ENCODE results near the gene TEN1.

Gene TEN1

GRCh38 chr17:75978938-75979704, at the start of gene TEN1, which contains the start of gene ACOX1:
TEN1 (plus strand) TSS chr17:75979240; CDS start chr17:75986193, 6,953 bp downstream.
ACOX1 (minus strand) TSS chr17:75979166; CDS start chr17:75979073, 93 bp downstream.
- DNase-seq = peak; percentile 93 to 94
- TF ChIP-seq POLR2A (IDR thresholded peaks at IDR 0.05; ENCODE audit: low read length) (peak; percentile 88), GATA1 (IDR thresholded peaks at IDR 0.05; ENCODE audit: low read depth, low read length) (no peak)

DNA sequence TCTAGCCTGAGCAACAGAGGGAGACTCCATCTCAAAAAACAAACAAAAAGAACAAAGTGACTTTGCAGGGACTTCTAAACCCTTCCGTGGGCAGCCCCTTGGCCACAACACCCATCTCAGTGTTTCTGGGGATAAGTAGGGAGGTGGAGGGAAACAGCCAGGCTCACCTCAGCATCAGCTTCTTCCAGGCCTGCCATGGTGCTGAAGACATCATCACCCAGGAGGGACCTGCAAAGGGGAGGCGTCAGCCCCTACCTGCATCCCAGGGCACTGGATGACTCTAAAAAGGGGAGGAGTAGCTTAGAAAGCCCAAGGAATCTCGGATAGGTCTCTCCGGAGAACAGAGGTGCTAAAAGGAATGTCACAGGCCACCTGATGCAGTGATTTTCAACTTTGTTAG, 48.0 kb upstream of the TEN1 start:
- TF ChIP-seq POLR2A (IDR thresholded peaks at IDR 0.05; ENCODE audit: low read length) = no peak
- TF ChIP-seq GATA1 (IDR thresholded peaks at IDR 0.05; ENCODE audit: low read depth, low read length) = no peak
- no peak for DNase-seq

DNA sequence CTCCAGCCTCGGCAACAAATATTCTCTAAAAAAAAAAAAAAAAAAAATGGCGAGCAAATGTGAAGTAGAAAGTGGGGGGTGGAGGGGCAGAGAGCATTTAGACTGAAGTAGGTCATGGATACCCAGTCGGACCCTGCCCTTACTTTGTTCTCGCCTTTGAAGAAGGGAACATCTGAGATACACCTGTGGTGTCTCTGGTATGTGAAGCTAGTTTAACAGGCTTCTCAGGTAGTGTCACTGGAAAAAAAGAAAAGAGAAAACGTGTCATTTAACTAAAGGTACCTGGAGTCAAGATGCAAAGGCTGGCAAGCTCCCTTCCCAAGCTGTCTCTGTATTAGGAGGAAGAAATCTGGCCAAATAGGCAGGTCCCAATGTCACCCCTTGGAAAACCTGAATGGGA, 46.2 kb upstream of the TEN1 start:
- DNase-seq = no peak
- TF ChIP-seq POLR2A (IDR thresholded peaks at IDR 0.05; ENCODE audit: low read length) = no peak
- TF ChIP-seq GATA1 (IDR thresholded peaks at IDR 0.05; ENCODE audit: low read depth, low read length) = no peak

DNA sequence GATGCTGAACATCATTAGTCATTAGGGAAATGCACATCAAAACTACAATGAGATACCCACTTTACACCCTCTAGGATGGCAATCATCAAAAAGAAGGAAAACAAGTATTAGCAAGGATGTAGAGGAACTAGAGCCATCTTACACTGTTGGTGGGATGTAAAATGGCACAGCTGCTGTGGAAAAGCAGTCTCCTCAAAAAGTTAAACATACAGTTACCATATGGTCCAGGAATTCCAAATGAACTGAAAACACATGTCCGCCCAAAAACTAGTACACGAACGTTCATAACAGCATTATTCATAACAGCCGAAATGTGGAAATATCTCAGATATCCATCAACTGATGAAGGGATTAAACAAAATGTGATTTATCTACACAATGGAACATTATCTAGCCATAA, 45.2 kb upstream of the TEN1 start:
- no peak for TF ChIP-seq POLR2A (IDR thresholded peaks at IDR 0.05; ENCODE audit: low read length)
- TF ChIP-seq GATA1 (IDR thresholded peaks at IDR 0.05; ENCODE audit: low read depth, low read length) = no peak

DNA sequence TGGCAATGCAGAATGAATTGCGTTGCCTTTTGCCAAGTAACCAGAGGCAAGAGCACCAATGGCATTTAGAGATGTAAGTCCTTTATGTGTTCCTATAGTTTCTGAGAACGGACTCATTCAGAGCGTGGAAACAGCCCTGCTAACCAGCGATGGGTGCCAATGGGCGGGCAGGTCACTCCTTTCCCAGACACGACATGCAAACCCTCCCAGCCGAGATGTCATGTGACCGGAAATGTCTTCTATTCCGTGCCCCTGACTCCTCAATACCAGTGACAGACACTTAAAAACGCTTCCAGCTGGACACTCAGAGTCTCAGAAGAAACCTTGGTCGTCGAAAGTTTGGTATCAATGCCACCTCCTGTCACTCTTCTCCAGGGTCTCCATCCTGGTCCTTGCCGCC, 41.4 kb upstream of the TEN1 start:
- TF ChIP-seq POLR2A (IDR thresholded peaks at IDR 0.05; ENCODE audit: low read length) = no peak
- TF ChIP-seq GATA1 (IDR thresholded peaks at IDR 0.05; ENCODE audit: low read depth, low read length) = no peak
- no peak for DNase-seq

More for the DNA sequence above, 45.2 kb upstream of the TEN1 start:
- no peak for DNase-seq

GRCh38 chr17:75940727-75941441, 38.2 kb upstream of the TEN1 start, which contains the start of gene FBF1:
FBF1 (minus strand) TSS chr17:75941042; CDS start chr17:75938149, 2,893 bp downstream.
- DNase-seq = peak; percentile 91 to 93

DNA sequence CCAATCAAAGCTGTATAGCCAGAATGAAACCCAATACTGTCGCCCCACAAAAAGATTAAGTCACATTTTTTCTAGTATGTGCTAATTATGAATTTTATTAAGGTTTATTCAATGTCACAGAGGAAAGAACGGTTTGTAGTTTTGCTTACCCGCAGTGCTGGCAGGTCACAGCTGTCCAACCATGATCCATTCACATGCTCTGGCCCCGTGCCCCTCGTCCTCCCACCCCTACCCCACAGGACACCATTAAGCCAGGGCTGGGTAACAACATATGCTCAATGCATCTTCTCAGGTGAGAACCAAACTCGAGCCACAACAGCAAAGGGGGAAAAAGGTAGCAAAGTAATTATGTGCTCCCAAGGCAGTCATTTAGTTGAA, 37.6 kb upstream of the TEN1 start:
- TF ChIP-seq POLR2A (IDR thresholded peaks at IDR 0.05; ENCODE audit: low read length) (no peak), GATA1 (IDR thresholded peaks at IDR 0.05; ENCODE audit: low read depth, low read length) (no peak)

More at GRCh38 chr17:75940727-75941441, 38.2 kb upstream of the TEN1 start, which contains the start of gene FBF1:
- no peak for TF ChIP-seq GATA1 (IDR thresholded peaks at IDR 0.05; ENCODE audit: low read depth, low read length)
- TF ChIP-seq POLR2A (IDR thresholded peaks at IDR 0.05; ENCODE audit: low read length) = peak; percentile 94

GRCh38 chr17:75942473-75942872, 36.6 kb upstream of the TEN1 start:
- no peak for DNase-seq
- TF ChIP-seq GATA1 (IDR thresholded peaks at IDR 0.05; ENCODE audit: low read depth, low read length) (no peak), POLR2A (IDR thresholded peaks at IDR 0.05; ENCODE audit: low read length) (no peak)

More for the DNA sequence above, 37.6 kb upstream of the TEN1 start:
- no peak for DNase-seq

- TF ChIP-seq POLR2A (IDR thresholded peaks at IDR 0.05; ENCODE audit: low read length) (no peak), GATA1 (IDR thresholded peaks at IDR 0.05; ENCODE audit: low read depth, low read length) (no peak)
- DNase-seq = no peak
These were observed 35.5 kb upstream of the TEN1 start for GRCh38 chr17:75943491-75943890.

- no peak for DNase-seq
- no peak for TF ChIP-seq POLR2A (IDR thresholded peaks at IDR 0.05; ENCODE audit: low read length)
- no peak for TF ChIP-seq GATA1 (IDR thresholded peaks at IDR 0.05; ENCODE audit: low read depth, low read length)
These were observed 33.8 kb upstream of the TEN1 start for GRCh38 chr17:75945211-75945610.

DNA sequence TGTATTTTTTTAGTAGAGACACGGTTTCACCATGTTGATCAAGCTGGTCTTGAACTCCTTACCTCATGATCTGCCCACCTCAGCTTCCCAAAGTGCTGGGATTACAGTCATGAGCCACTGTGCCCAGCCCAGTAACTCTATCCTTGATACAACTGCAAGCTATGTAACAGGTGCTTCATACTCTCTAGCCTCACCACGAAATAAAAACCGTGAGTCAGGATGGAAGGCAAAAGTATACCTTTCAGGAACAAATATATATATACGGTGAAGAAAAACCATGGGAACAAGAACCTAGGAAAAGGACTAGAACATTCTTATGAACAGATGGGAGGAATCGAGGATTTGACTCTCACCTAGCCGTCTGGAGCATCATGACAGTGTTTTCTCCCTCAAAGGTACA, 28.6 kb upstream of the TEN1 start:
- TF ChIP-seq POLR2A (IDR thresholded peaks at IDR 0.05; ENCODE audit: low read length) (no peak), GATA1 (IDR thresholded peaks at IDR 0.05; ENCODE audit: low read depth, low read length) (no peak)
- DNase-seq = no peak

- TF ChIP-seq POLR2A (IDR thresholded peaks at IDR 0.05; ENCODE audit: low read length) (no peak), GATA1 (IDR thresholded peaks at IDR 0.05; ENCODE audit: low read depth, low read length) (peak; percentile 13)
- peak; percentile 52 to 75 for DNase-seq
These were observed 28.0 kb upstream of the TEN1 start for GRCh38 chr17:75950855-75951554.

DNA sequence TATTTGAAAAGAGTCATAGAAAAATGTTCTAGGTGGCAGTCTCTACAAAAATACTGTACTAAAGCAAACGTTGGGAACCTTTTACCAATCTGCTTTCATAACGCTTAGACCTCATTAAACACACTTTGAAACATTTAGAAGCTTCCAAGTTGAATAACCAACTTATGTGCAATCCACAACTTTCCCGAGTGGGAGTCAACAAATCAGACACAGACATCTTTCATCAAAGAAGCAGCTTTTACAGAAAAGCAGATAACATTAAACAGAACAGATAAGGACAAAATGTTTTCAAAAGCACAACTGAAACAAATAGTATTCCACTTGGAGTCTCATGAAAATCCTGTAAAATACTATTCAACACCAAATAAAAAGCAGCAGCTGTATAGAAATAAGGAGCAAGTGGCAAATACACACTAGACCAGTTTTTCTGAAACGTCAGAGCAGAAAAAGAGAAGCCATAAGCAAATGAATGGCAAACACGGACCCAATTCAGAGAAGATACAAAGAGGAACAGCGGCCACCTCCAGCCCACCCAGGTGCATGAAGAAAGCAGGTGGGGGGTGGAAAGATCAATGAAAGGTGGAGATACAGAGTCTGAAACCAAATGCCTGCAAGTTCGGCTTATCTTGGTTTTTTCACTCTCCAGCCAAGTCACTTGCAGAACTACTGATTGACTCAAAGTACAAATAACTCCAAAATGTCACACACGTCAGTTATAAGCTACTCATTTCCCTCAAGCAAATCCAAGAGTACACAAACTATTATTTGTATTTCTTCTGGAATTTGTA, 19.8 kb upstream of the TEN1 start:
- no peak for DNase-seq

More for the DNA sequence above, 19.8 kb upstream of the TEN1 start:
- TF ChIP-seq GATA1 (IDR thresholded peaks at IDR 0.05; ENCODE audit: low read depth, low read length) = no peak
- TF ChIP-seq POLR2A (IDR thresholded peaks at IDR 0.05; ENCODE audit: low read length) = no peak
